Neuronal stem cell (in vitro differentiated cells): ENCODE measurements around the gene AMOTL2.
A peak's percentile ranks its signal among the peaks of the same experiment; 100 is the strongest.

Experiments
- DNase-seq: peaks from one replicate; pipeline ENCODE4 v3.0.0-alpha.2; 2013; ENCODE audit warnings: low spot score
- H2AFZ ChIP-seq: one replicate; pipeline ENCODE4 v1.6.1; 2013; ENCODE audit warnings: mild to moderate bottlenecking, low read length, inconsistent platforms
- H2AK5ac ChIP-seq: 2 replicates; pipeline ENCODE4 v1.6.1; 2013; ENCODE audit warnings: low read depth, mild to moderate bottlenecking, inconsistent platforms, low read length, moderate library complexity, mixed read lengths
- H2BK120ac ChIP-seq: 2 replicates; pipeline ENCODE4 v1.6.1; 2013; ENCODE audit warnings: low read depth, mild to moderate bottlenecking, inconsistent platforms, low read length, moderate library complexity, mixed read lengths
- H2BK12ac ChIP-seq: one replicate; pipeline ENCODE4 v1.6.1; 2013; ENCODE audit warnings: low read length, inconsistent platforms
- H2BK15ac ChIP-seq: 2 replicates; pipeline ENCODE4 v1.6.1; 2013; ENCODE audit warnings: mild to moderate bottlenecking, low read length, inconsistent platforms, mixed read lengths
- H2BK5ac ChIP-seq: one replicate; pipeline ENCODE4 v1.6.1; 2013; ENCODE audit warnings: inconsistent platforms, mild to moderate bottlenecking, low read length, moderate library complexity
- H3K14ac ChIP-seq: one replicate; pipeline ENCODE4 v1.6.1; 2013; ENCODE audit warnings: low read length, inconsistent platforms
- H3K18ac ChIP-seq: 2 replicates; pipeline ENCODE4 v1.6.1; 2013; ENCODE audit warnings: low read length, inconsistent platforms
- H3K23ac ChIP-seq: 2 replicates; pipeline ENCODE4 v1.6.1; 2013; ENCODE audit warnings: low read depth, mild to moderate bottlenecking, mixed read lengths, low read length, inconsistent platforms; ENCODE audit not compliant: poor library complexity
- H3K27ac ChIP-seq: replicated peaks from 3 replicates; pipeline ENCODE4 v1.5.1; 2013; ENCODE audit warnings: low read length, inconsistent platforms
- H3K27me3 ChIP-seq, 3 experiments: 2 replicates each; pipeline ENCODE4 v1.6.1; 2013; ENCODE audit warnings: low read length in 3 of 3, mild to moderate bottlenecking in 2 of 3, inconsistent platforms in 1 of 3, low read depth in 1 of 3, mixed read lengths in 1 of 3, moderate library complexity in 1 of 3; ENCODE audit not compliant: control insufficient read depth in 3 of 3, insufficient read depth in 3 of 3
- H3K36me3 ChIP-seq, 2 donors: replicated peaks in 1 of 2; 2 replicates each; pipeline ENCODE4 v1.6.1; 2013; ENCODE audit warnings: low read length in 2 of 2; ENCODE audit not compliant: control insufficient read depth in 2 of 2, insufficient read depth in 2 of 2
- H3K4ac ChIP-seq: 2 replicates; pipeline ENCODE4 v1.6.1; 2013; ENCODE audit warnings: inconsistent platforms, mild to moderate bottlenecking, low read length, moderate library complexity
- H3K4me1 ChIP-seq, 2 donors: 1 replicate in 1 of 2; 2 replicates in 1 of 2; pipeline ENCODE4 v1.6.1; 2013; ENCODE audit warnings: low read length in 2 of 2, low read depth in 1 of 2; ENCODE audit not compliant: control insufficient read depth in 2 of 2, insufficient read depth in 1 of 2
- H3K4me2 ChIP-seq: one replicate; pipeline ENCODE4 v1.6.1; 2013; ENCODE audit warnings: mild to moderate bottlenecking, low read length, inconsistent platforms; ENCODE audit not compliant: insufficient read depth, poor library complexity, severe bottlenecking
- H3K4me3 ChIP-seq, 2 donors: 2 replicates each; pipeline ENCODE4 v1.5.1; 2013; ENCODE audit warnings: low read length in 2 of 2, mild to moderate bottlenecking in 2 of 2, inconsistent platforms in 1 of 2, moderate library complexity in 1 of 2
- H3K79me1 ChIP-seq: one replicate; pipeline ENCODE4 v1.6.1; 2013; ENCODE audit warnings: low read depth, mild to moderate bottlenecking, inconsistent platforms, low read length, moderate library complexity
- H3K9ac ChIP-seq: one replicate; pipeline ENCODE4 v1.6.1; 2013; ENCODE audit warnings: mild to moderate bottlenecking, low read depth, low read length, inconsistent platforms; ENCODE audit not compliant: poor library complexity
- H3K9me3 ChIP-seq, 2 donors: replicated peaks in 1 of 2; 2 replicates each; pipeline versions ENCODE3 to v1.6.1; 2013; ENCODE audit warnings: low read length in 2 of 2, mild to moderate bottlenecking in 2 of 2, inconsistent platforms in 1 of 2, low read depth in 1 of 2, mixed read lengths in 1 of 2, moderate library complexity in 1 of 2; ENCODE audit not compliant: control insufficient read depth in 2 of 2, insufficient read depth in 1 of 2
- H4K8ac ChIP-seq: one replicate; pipeline ENCODE4 v1.6.1; 2013; ENCODE audit warnings: low read depth, mild to moderate bottlenecking, inconsistent platforms, low read length, moderate library complexity
- H4K91ac ChIP-seq: one replicate; pipeline ENCODE4 v1.6.1; 2013; ENCODE audit warnings: low read length, low read depth, mild to moderate bottlenecking, inconsistent platforms; ENCODE audit not compliant: poor library complexity
- whole genome bisulfite sequencing, 2 donors: extraction: QIAGEN DNeasy Blood & Tissue Kit; methylation state at CpG; one replicate each; pipeline ENCODE4 v1.1.7; 2013; ENCODE audit warnings: missing lambda C conversion rate in 2 of 2, mixed read lengths in 1 of 2; ENCODE audit not compliant: insufficient read length in 2 of 2, insufficient replicate concordance in 1 of 2; ENCODE audit errors: extremely low coverage in 2 of 2; 5-methylcytosine and 5-hydroxymethylcytosine counted together

Gene AMOTL2

GRCh38 chr3:134334901-134335280, 39.4 kb downstream of the AMOTL2 start:
- Histone ChIP-seq H3K4me1 (peaks cover 26 to 37% of the 10 kb centered on the region in 2 donors), H2BK15ac (no peak overlapping the region), H3K14ac (no peak overlapping the region), H3K9ac (no peak overlapping the region), H2BK5ac (no peak overlapping the region), H3K23ac (no peak overlapping the region), H3K36me3 (no peaks in the 10 kb centered on the region), H3K18ac (no peak overlapping the region), H3K9me3 (no peaks in the 10 kb centered on the region), H2BK12ac (no peak overlapping the region), H3K4me3 (no peak overlapping the region), H2AK5ac (peak overlapping the region; percentile 9), H2AFZ (no peak overlapping the region), H3K27ac (no peak overlapping the region), H4K91ac (no peak overlapping the region), H3K4ac (no peak overlapping the region), H4K8ac (no peak overlapping the region), H3K4me2 (no peak overlapping the region), H2BK120ac (no peak overlapping the region), H3K79me1 (no peaks in the 10 kb centered on the region), H3K27me3 (no peaks in the 10 kb centered on the region)
- WGBS, 2 donors = no CpG with 5 or more reads among the region's 2 CpGs
- no peak for DNase-seq

DNA sequence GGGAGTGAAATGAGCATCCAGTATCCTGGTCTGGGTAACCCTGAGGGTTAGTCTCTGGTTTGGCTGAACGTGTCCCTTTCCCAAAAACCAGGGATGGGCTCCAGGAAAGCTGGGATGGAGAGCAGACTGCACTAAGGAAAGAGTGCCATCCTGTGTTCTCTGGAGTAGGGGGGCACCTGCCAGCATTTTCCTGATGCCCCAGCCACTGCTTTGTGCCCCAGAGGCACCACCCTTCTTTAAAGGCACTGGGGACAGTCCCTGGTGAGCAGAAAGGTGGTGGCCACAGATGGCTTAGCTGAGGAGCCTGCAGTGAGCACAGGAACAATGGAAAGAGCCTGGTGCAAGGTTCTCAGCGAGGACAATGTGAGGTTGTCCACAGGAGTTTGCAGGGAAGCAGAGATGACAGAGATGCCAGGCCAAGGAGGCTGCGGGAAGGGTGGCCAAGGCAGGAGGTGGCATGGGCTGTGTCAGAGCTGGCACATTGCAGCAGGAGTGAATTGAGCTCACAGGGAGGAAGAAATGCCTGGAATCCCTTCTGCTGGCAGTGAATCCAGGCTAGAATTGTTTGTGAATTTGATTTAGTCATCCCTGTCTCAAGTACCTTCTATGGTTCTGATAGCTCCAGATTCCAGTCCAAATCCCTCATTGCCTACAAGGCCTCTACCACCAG, 39.9 kb downstream of the AMOTL2 start:
- H2BK12ac ChIP-seq = peak overlapping the region; percentile 30
- no peak overlapping the region for H2AFZ ChIP-seq
- H3K36me3 ChIP-seq = no peaks in the 10 kb centered on the region
- H4K91ac ChIP-seq = peak overlapping the region; percentile 4
- H3K9me3 ChIP-seq = no peaks in the 10 kb centered on the region
- no peaks in the 10 kb centered on the region for H3K79me1 ChIP-seq
- peak overlapping the region; percentile 32 for H2BK120ac ChIP-seq
- H3K23ac ChIP-seq = no peak overlapping the region
- no peak for DNase-seq
- peak overlapping the region; percentile 82 for H3K18ac ChIP-seq
- peak overlapping the region; percentile 12 for H2AK5ac ChIP-seq
- H3K4me3 ChIP-seq = no peak overlapping the region
- H3K4me2 ChIP-seq = no peak overlapping the region
- peak overlapping the region; percentile 85 for H3K27ac ChIP-seq
- H4K8ac ChIP-seq = no peak overlapping the region
- no CpG with 5 or more reads among the region's 3 CpGs for WGBS, 2 donors
- peak overlapping the region; percentile 1 for H2BK15ac ChIP-seq
- H3K27me3 ChIP-seq = no peaks in the 10 kb centered on the region
- H3K4me1 ChIP-seq = peaks cover 26 to 37% of the 10 kb centered on the region in 2 donors
- no peak overlapping the region for H3K4ac ChIP-seq
- H2BK5ac ChIP-seq = no peak overlapping the region
- H3K9ac ChIP-seq = no peak overlapping the region
- no peak overlapping the region for H3K14ac ChIP-seq

- WGBS, 2 donors = no CpG with 5 or more reads among the region's 10 CpGs
- H3K4ac ChIP-seq = no peak overlapping the region
- H3K27ac ChIP-seq = peak overlapping the region; percentile 85
- no peak overlapping the region for H2BK15ac ChIP-seq
- H2BK120ac ChIP-seq = peak overlapping the region; percentile 32
- H3K18ac ChIP-seq = peak overlapping the region; percentile 82
- DNase-seq = peak; percentile 72
- H3K27me3 ChIP-seq = no peaks in the 10 kb centered on the region
- no peak overlapping the region for H3K4me3 ChIP-seq
- no peaks in the 10 kb centered on the region for H3K79me1 ChIP-seq
- peak overlapping the region; percentile 44 for H2AFZ ChIP-seq
- peak overlapping the region; percentile 4 for H4K91ac ChIP-seq
- H3K4me2 ChIP-seq = no peak overlapping the region
- no peaks in the 10 kb centered on the region for H3K9me3 ChIP-seq
- no peak overlapping the region for H4K8ac ChIP-seq
- H2BK5ac ChIP-seq = no peak overlapping the region
- H3K23ac ChIP-seq = no peak overlapping the region
- H3K4me1 ChIP-seq = peaks cover 26 to 37% of the 10 kb centered on the region in 2 donors
- H3K36me3 ChIP-seq = no peaks in the 10 kb centered on the region
- H3K9ac ChIP-seq = no peak overlapping the region
- peak overlapping the region; percentile 30 for H2BK12ac ChIP-seq
- peak overlapping the region; percentile 12 for H2AK5ac ChIP-seq
- no peak overlapping the region for H3K14ac ChIP-seq
Measured at GRCh38 chr3:134333522-134334181, 40.6 kb downstream of the AMOTL2 start.

DNA sequence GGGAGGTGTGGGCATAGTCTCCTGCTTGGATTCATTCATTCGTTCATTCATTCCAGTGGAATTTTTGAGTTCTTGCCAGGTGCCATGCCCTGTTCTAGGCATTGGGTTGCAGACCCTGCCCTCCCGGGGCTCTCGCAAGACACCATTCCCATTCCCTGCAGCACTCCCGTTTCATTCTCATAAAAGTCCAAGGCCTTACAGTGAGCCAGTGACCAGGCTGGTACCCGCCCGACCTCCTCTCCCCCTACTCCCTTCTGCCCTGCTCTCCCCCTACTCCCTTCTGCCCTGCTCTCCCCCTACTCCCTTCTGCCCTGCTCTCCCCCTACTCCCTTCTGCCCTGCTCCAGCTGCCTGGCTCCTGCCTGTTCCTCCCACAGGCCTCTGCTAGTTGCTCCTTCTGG, 41.9 kb downstream of the AMOTL2 start:
- peaks cover 26 to 42% of the 10 kb centered on the region in 2 donors for H3K4me1 ChIP-seq
- no peak for DNase-seq
- H2BK12ac ChIP-seq = peak overlapping the region; percentile 76
- no peaks in the 10 kb centered on the region for H3K36me3 ChIP-seq
- H3K23ac ChIP-seq = no peak overlapping the region
- no peaks in the 10 kb centered on the region for H3K79me1 ChIP-seq
- H4K91ac ChIP-seq = peak overlapping the region; percentile 46
- H3K14ac ChIP-seq = no peak overlapping the region
- no peak overlapping the region for H3K4ac ChIP-seq
- WGBS, 2 donors = no CpG with 5 or more reads among the region's 6 CpGs
- no peak overlapping the region for H2BK5ac ChIP-seq
- H3K4me3 ChIP-seq = no peak overlapping the region
- H3K9me3 ChIP-seq = no peaks in the 10 kb centered on the region
- no peak overlapping the region for H4K8ac ChIP-seq
- H3K27me3 ChIP-seq = no peaks in the 10 kb centered on the region
- no peak overlapping the region for H2BK120ac ChIP-seq
- no peak overlapping the region for H3K27ac ChIP-seq
- H3K18ac ChIP-seq = peak overlapping the region; percentile 68
- peak overlapping the region; percentile 28 for H2BK15ac ChIP-seq
- no peak overlapping the region for H3K9ac ChIP-seq
- no peak overlapping the region for H2AFZ ChIP-seq
- H3K4me2 ChIP-seq = no peak overlapping the region
- peak overlapping the region; percentile 56 for H2AK5ac ChIP-seq
